Caco-2 (cell line): ENCODE data around the gene COL6A3. TPM values are rescaled to one million over a fixed set of nuclear protein-coding genes. Genes with fewer than 3 reads are reported as not detected.

Experiments used
- BruUV-seq: library from RNA; stranded (reverse); fragments of 400-500 nt; replicated peaks from 2 replicates; lab custom pipeline; 2021; lab: Mats Ljungman, UMichigan
- CTCF ChIA-PET: fragments of 300-600 bp; sonication (Branson Sonifier 250); formaldehyde crosslinking; loops from one replicate; lab custom pipeline; 2022; ENCODE audit warnings: antibody characterized with exemption; lab: Charles Lee
- POLR2A ChIA-PET: fragments of 300-600 bp; sonication (Branson Sonifier 250); formaldehyde crosslinking; loops from one replicate; lab custom pipeline; 2022; ENCODE audit warnings: antibody characterized with exemption; lab: Charles Lee
- DNase-seq, 2 experiments: peaks; one replicate each; pipeline versions ENCODE4 v3.0.0 to v3.0.0-alpha.2; 2020 to 2022
- H3K27me3 ChIP-seq: replicated peaks from 2 replicates; pipeline ENCODE4 v1.6.0; 2011; ENCODE audit warnings: low read length; ENCODE audit not compliant: control insufficient read depth, insufficient read depth
- H3K36me3 ChIP-seq: 2 replicates; pipeline ENCODE4 v1.5.1; 2011; ENCODE audit warnings: low read length; ENCODE audit not compliant: control insufficient read depth, insufficient read depth
- H3K4me1 ChIP-seq: fragments of 250-450 bp; sonication (Bioruptor Pico); 2 replicates; pipeline ENCODE4 v1.5.1; 2020; ENCODE audit warnings: mild to moderate bottlenecking
- H3K4me3 ChIP-seq: 2 replicates; pipeline ENCODE4 v1.5.1; 2011; ENCODE audit warnings: low read depth, mild to moderate bottlenecking, control low read depth, low read length
- H3K9me3 ChIP-seq: fragments of 250-450 bp; sonication (Bioruptor Pico); 2 replicates; pipeline ENCODE4 v1.5.1; 2020; ENCODE audit warnings: mild to moderate bottlenecking, moderate library complexity
- H3K27ac Mint-ChIP-seq: one replicate; pipeline ENCODE4 v1.8.0; 2022; ENCODE audit warnings: mixed read lengths; ENCODE audit not compliant: unreplicated experiment
- H3K27me3 Mint-ChIP-seq: one replicate; pipeline ENCODE4 v1.8.0; 2022; ENCODE audit warnings: mixed read lengths; ENCODE audit not compliant: insufficient read depth, unreplicated experiment
- H3K36me3 Mint-ChIP-seq: one replicate; pipeline ENCODE4 v1.8.0; 2022; ENCODE audit warnings: mild to moderate bottlenecking, mixed read lengths; ENCODE audit not compliant: insufficient read depth, unreplicated experiment
- H3K4me1 Mint-ChIP-seq: one replicate; pipeline ENCODE4 v1.8.0; 2022; ENCODE audit warnings: low read depth, mixed read lengths; ENCODE audit not compliant: unreplicated experiment
- H3K4me3 Mint-ChIP-seq: one replicate; pipeline ENCODE4 v1.8.0; 2022; ENCODE audit warnings: mild to moderate bottlenecking, moderate library complexity, mixed read lengths; ENCODE audit not compliant: unreplicated experiment
- H3K9me3 Mint-ChIP-seq: one replicate; pipeline ENCODE4 v1.8.0; 2022; ENCODE audit warnings: mixed read lengths; ENCODE audit not compliant: unreplicated experiment
- intact Hi-C: fragments of 100-400 bp; cut with micrococcal nuclease; formaldehyde crosslinking; loops from one replicate; pipeline ENCODE4 v1.10.0; 2022; ENCODE audit not compliant: unreplicated experiment
- total RNA-seq: library from RNA; stranded (reverse); gene quantifications from 2 replicates; pipeline ENCODE4 v1.2.3, GENCODE V29; 2022
- TF ChIP-seq, protein P1 (sequence below), 2 experiments: fragments of 200-600 bp in 1 of 2; IDR thresholded peaks; 1 replicate in 1 of 2; 2 replicates in 1 of 2; pipeline versions ENCODE4 v1.5.1 to v1.8.0; 2011 to 2022; ENCODE audit warnings: antibody characterized with exemption in 1 of 2, control low read depth in 1 of 2, inconsistent platforms in 1 of 2, low read depth in 1 of 2, low read length in 1 of 2, mild to moderate bottlenecking in 1 of 2, moderate library complexity in 1 of 2; ENCODE audit not compliant: insufficient read depth in 1 of 2, severe bottlenecking in 1 of 2, unreplicated experiment in 1 of 2

The COL6A3 gene
- total RNA-seq, 1 experiment from 2014 or later, result 0.73 TPM

DNA sequence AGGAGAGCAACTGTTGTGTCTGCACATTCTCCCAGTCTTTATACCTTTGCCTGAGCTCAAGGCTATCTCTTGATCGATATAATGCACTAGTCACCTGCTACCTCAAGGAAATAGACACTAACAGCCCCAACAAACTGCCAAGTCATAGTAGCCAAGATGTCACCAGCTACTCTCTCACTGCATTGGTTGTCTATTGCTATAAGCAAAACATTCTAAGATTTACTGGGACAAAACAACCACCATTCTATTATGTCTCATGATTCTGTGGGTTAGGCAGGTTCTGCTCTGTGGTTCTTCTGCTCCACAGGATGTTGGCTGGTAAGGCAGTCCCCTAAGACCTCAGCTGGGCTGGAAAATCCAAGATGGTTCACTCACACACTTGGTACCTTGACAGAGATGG, 44.6 kb upstream of the COL6A3 start:
- BruUV-seq, result no TSS peak
- Histone ChIP-seq H3K4me3 (no peak overlapping the region), H3K9me3 (no peaks in the 10 kb centered on the region), H3K36me3 (no peaks in the 10 kb centered on the region), H3K27me3 (no peaks in the 10 kb centered on the region), H3K4me1 (no peaks in the 10 kb centered on the region)
- Mint-ChIP-seq H3K27ac (no peak overlapping the region), H3K4me1 (no peaks in the 10 kb centered on the region), H3K4me3 (no peak overlapping the region), H3K36me3 (no peaks in the 10 kb centered on the region), H3K27me3 (peaks cover 9% of the 10 kb centered on the region), H3K9me3 (no peaks in the 10 kb centered on the region)
- TF ChIP-seq, protein P1, sequence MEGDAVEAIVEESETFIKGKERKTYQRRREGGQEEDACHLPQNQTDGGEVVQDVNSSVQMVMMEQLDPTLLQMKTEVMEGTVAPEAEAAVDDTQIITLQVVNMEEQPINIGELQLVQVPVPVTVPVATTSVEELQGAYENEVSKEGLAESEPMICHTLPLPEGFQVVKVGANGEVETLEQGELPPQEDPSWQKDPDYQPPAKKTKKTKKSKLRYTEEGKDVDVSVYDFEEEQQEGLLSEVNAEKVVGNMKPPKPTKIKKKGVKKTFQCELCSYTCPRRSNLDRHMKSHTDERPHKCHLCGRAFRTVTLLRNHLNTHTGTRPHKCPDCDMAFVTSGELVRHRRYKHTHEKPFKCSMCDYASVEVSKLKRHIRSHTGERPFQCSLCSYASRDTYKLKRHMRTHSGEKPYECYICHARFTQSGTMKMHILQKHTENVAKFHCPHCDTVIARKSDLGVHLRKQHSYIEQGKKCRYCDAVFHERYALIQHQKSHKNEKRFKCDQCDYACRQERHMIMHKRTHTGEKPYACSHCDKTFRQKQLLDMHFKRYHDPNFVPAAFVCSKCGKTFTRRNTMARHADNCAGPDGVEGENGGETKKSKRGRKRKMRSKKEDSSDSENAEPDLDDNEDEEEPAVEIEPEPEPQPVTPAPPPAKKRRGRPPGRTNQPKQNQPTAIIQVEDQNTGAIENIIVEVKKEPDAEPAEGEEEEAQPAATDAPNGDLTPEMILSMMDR (IDR thresholded peaks at IDR 0.05; ENCODE audit: insufficient read depth in 1 of 2, low read depth in 1 of 2, low read length in 1 of 2, severe bottlenecking in 1 of 2, unreplicated experiment in 1 of 2), result no peak
- no peak for DNase-seq
- CTCF ChIA-PET, result no interaction called here
- POLR2A ChIA-PET, result no interaction called here
- intact Hi-C loops, result no loop called here

DNA sequence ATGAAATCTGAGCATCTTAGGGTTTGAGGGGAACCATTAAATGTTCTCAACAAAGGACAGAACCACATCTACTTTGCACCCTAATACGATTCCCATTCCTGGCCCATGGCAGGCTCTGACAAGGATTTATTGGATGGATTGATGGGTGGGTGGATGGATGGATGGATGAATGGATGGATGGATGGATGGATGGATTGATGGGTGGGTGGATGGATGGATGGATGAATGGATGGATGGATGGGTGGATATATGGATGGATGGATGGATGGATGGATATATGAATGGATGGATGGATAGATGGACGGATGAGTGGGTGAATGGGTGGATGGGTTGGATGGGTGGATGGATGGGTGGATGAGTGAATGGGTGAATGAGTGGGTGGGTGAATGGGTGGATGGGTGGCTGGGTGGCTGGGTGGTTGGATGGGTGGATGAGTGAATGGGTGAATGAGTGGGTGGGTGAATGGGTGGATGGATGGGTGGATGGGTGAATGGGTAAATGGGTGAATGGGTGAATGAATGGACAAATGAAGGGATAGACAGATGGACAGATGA, 43.5 kb upstream of the COL6A3 start:
- Mint-ChIP-seq H3K27me3 (peaks cover 12% of the 10 kb centered on the region), H3K27ac (no peak overlapping the region), H3K36me3 (no peaks in the 10 kb centered on the region), H3K4me1 (no peaks in the 10 kb centered on the region), H3K9me3 (no peaks in the 10 kb centered on the region), H3K4me3 (no peak overlapping the region)
- Histone ChIP-seq H3K4me1 (no peaks in the 10 kb centered on the region), H3K9me3 (no peaks in the 10 kb centered on the region), H3K4me3 (no peak overlapping the region), H3K27me3 (no peaks in the 10 kb centered on the region), H3K36me3 (no peaks in the 10 kb centered on the region)
- DNase-seq, result no peak
- TF ChIP-seq, protein P1 (IDR thresholded peaks at IDR 0.05; ENCODE audit: insufficient read depth in 1 of 2, low read depth in 1 of 2, low read length in 1 of 2, severe bottlenecking in 1 of 2, unreplicated experiment in 1 of 2), result no peak
- POLR2A ChIA-PET, result no interaction called here
- BruUV-seq, result no TSS peak
- CTCF ChIA-PET, result no interaction called here
- intact Hi-C loops, result no loop called here

DNA sequence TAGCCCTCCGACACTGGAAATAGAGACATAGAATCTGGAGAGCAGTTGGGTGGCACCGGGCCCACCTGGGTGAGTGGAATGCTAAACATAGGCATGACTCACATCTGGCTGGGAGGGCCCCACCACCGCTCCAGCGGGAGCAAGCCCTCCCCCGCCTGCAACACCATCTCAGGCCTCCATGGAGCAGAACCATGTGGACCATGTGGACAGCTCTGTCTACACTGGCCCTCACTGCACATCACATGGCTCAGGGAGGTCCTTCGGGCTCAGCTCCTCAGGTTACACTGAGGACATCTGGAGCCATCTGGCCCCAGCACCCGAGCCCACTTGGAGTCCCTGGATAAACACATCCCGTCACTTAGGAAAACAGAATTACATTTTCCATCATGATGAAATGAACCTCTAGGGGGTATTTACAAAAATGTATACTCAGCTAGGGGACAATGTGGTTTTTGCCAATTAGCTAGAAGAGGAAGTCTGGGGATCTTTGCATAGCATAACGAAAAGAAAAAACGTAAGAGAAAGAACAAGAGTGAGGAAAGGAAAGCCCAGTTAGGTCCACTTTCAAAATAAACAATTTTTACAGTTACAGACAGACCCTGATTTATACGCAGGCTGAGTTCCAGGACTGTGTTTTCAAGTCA, 42.4 kb upstream of the COL6A3 start:
- Histone ChIP-seq H3K36me3 (no peaks in the 10 kb centered on the region), H3K4me3 (no peak overlapping the region), H3K27me3 (no peaks in the 10 kb centered on the region), H3K9me3 (no peaks in the 10 kb centered on the region), H3K4me1 (no peaks in the 10 kb centered on the region)
- CTCF ChIA-PET, result no interaction called here
- no peak for DNase-seq
- H3K9me3 Mint-ChIP-seq, result no peaks in the 10 kb centered on the region
- no peak overlapping the region for H3K27ac Mint-ChIP-seq
- BruUV-seq, result no TSS peak
- H3K4me1 Mint-ChIP-seq, result no peaks in the 10 kb centered on the region
- TF ChIP-seq, protein P1 (IDR thresholded peaks at IDR 0.05; ENCODE audit: insufficient read depth in 1 of 2, low read depth in 1 of 2, low read length in 1 of 2, severe bottlenecking in 1 of 2, unreplicated experiment in 1 of 2), result no peak
- intact Hi-C loops, result no loop called here
- H3K36me3 Mint-ChIP-seq, result no peaks in the 10 kb centered on the region
- H3K27me3 Mint-ChIP-seq, result peaks cover 10% of the 10 kb centered on the region
- no peak overlapping the region for H3K4me3 Mint-ChIP-seq
- POLR2A ChIA-PET, result no interaction called here
